ENCODE data around the gene SLITRK1. TPM values are rescaled to one million over a fixed set of nuclear protein-coding genes. Genes with fewer than 3 reads are reported as not detected.
A peak's percentile ranks its signal among the peaks of the same experiment; 100 is the strongest.

The SLITRK1 gene
- total RNA-seq: not detected
- long read RNA-seq: 0 reads

- intact Hi-C loops (cut with DNase I): no loop called here
- no peak for ATAC-seq
- DNase-seq (ENCODE audit: missing footprints): no peak
Measured at GRCh38 chr13:83881917-83882605, at the start of gene SLITRK1. TSS of gene SLITRK1 (minus strand) at chr13:83882474. CDS start at chr13:83881507, 967 bp downstream.

- ATAC-seq: no peak
- intact Hi-C loops (cut with DNase I): no loop called here
Measured at GRCh38 chr13:83929157-83929556, 46.9 kb upstream of the SLITRK1 start.

GRCh38 chr13:83919775-83920174 is 37.5 kb upstream of the SLITRK1 start:
- no peak for DNase-seq (ENCODE audit: missing footprints)
- no peak for ATAC-seq
- intact Hi-C loops (cut with DNase I): no loop called here

More at GRCh38 chr13:83929157-83929556, 46.9 kb upstream of the SLITRK1 start:
- DNase-seq (ENCODE audit: missing footprints): no peak

- ATAC-seq (no peak), DNase-seq (ENCODE audit: missing footprints) (no peak)
- intact Hi-C loops (cut with DNase I): no loop called here
Measured at GRCh38 chr13:83914368-83914767, 32.1 kb upstream of the SLITRK1 start.

GRCh38 chr13:83907196-83907989 is 25.1 kb upstream of the SLITRK1 start:
- intact Hi-C loops (cut with DNase I): no loop called here
- DNase-seq (ENCODE audit: missing footprints): peak; percentile 62
- ATAC-seq: no peak

- intact Hi-C loops (cut with DNase I): no loop called here
- no peak for ATAC-seq
- no peak for DNase-seq (ENCODE audit: missing footprints)
Measured at GRCh38 chr13:83906240-83906820, 24.1 kb upstream of the SLITRK1 start.

- ATAC-seq: no peak
- intact Hi-C loops (cut with DNase I): no loop called here
- no peak for DNase-seq (ENCODE audit: missing footprints)
Measured at GRCh38 chr13:83905641-83906040, 23.4 kb upstream of the SLITRK1 start.

- no peak for DNase-seq (ENCODE audit: missing footprints)
- ATAC-seq: no peak
- intact Hi-C loops (cut with DNase I): no loop called here
Measured at GRCh38 chr13:83895994-83896580, 13.8 kb upstream of the SLITRK1 start.

- ATAC-seq (no peak), DNase-seq (ENCODE audit: missing footprints) (no peak)
- intact Hi-C loops (cut with DNase I): no loop called here
Measured at GRCh38 chr13:83890358-83890757, 8.1 kb upstream of the SLITRK1 start.

GRCh38 chr13:83884141-83884540 is 1.9 kb upstream of the SLITRK1 start:
- intact Hi-C loops (cut with DNase I): no loop called here
- no peak for ATAC-seq
- DNase-seq (ENCODE audit: missing footprints): no peak

- ATAC-seq: no peak
- intact Hi-C loops (cut with DNase I): no loop called here
Measured at GRCh38 chr13:83883061-83883523, 818 bp upstream of the SLITRK1 start.

GRCh38 chr13:83882606-83882959 is 309 bp upstream of the SLITRK1 start:
- ATAC-seq (no peak), DNase-seq (ENCODE audit: missing footprints) (no peak)
- intact Hi-C loops (cut with DNase I): no loop called here

More at GRCh38 chr13:83883061-83883523, 818 bp upstream of the SLITRK1 start:
- no peak for DNase-seq (ENCODE audit: missing footprints)

GRCh38 chr13:83881140-83881684 is 1.1 kb downstream of the SLITRK1 start:
- ATAC-seq (no peak), DNase-seq (ENCODE audit: missing footprints) (no peak)
- intact Hi-C loops (cut with DNase I): no loop called here

GRCh38 chr13:83880275-83881139 is 1.8 kb downstream of the SLITRK1 start:
- DNase-seq (ENCODE audit: missing footprints): no peak
- no peak for ATAC-seq
- intact Hi-C loops (cut with DNase I): no loop called here

- ATAC-seq (no peak), DNase-seq (ENCODE audit: missing footprints) (no peak)
- intact Hi-C loops (cut with DNase I): no loop called here
Measured at GRCh38 chr13:83879431-83880171, 2.7 kb downstream of the SLITRK1 start.

GRCh38 chr13:83878691-83879430 is 3.4 kb downstream of the SLITRK1 start:
- ATAC-seq (no peak), DNase-seq (ENCODE audit: missing footprints) (no peak)
- intact Hi-C loops (cut with DNase I): no loop called here
